Prostate gland (tissue), 2 donors: ENCODE measurements around the gene BRD7.

Source experiments
- CTCF ChIP-seq, 4 experiments: fragments of 200-600 bp in 2 of 4; fragments of 450-650 bp in 2 of 4; sonication (generic) in 2 of 4; IDR thresholded peaks; 1 replicate in 3 of 4; 2 replicates in 1 of 4; pipeline ENCODE4 v1.5.1; 2016 to 2019; ENCODE audit warnings: antibody characterized with exemption in 4 of 4, mild to moderate bottlenecking in 2 of 4, moderate library complexity in 2 of 4
- POLR2A ChIP-seq: fragments of 450-650 bp; IDR thresholded peaks from one replicate; pipeline ENCODE4 v1.6.1; 2016; ENCODE audit warnings: antibody characterized with exemption, mild to moderate bottlenecking

GRCh38 chr16:50305441-50306061 is 63.2 kb downstream of the BRD7 start:
- TF ChIP-seq POLR2A (no peak), CTCF (IDR thresholded peaks at IDR 0.05) (no peak)
